Peyer's patch (tissue), 4 donors: Measurements from ENCODE around the gene IRF2.

Experiments
- POLR2A ChIP-seq, 2 donors: fragments of 450-650 bp; IDR thresholded peaks; one replicate each; pipeline ENCODE4 v1.5.1; 2017; ENCODE audit warnings: antibody characterized with exemption in 2 of 2, mild to moderate bottlenecking in 2 of 2, moderate library complexity in 2 of 2
- TF ChIP-seq, protein P1 (sequence below), 6 experiments: fragments of 450-650 bp in 4 of 6; fragments of 200-600 bp in 2 of 6; sonication (generic) in 1 of 6; IDR thresholded peaks; one replicate each; pipeline ENCODE4 v1.5.1; 2017 to 2019; ENCODE audit warnings: antibody characterized with exemption in 6 of 6, mild to moderate bottlenecking in 3 of 6, moderate library complexity in 1 of 6

DNA sequence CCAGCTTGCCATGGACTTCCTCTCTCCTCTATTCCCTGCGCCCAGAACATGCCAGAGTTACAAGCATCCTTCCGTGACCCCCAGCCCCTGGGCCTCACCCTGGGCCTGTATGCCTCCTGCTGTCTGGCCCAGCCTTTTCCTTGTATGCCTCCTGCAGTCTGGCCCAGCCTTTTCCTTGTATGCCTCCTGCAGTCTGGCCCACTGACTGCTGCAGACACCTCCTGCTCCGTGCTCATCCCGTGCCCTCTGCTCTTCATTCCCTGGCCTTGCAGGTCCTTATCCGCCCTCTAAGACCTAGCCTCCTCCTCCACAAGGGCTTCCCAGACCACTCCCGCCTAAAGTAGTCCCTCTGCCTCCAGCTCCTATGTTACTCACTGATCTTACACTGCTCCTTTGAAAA is 44.2 kb downstream of the IRF2 start:
- TF ChIP-seq, protein P1, sequence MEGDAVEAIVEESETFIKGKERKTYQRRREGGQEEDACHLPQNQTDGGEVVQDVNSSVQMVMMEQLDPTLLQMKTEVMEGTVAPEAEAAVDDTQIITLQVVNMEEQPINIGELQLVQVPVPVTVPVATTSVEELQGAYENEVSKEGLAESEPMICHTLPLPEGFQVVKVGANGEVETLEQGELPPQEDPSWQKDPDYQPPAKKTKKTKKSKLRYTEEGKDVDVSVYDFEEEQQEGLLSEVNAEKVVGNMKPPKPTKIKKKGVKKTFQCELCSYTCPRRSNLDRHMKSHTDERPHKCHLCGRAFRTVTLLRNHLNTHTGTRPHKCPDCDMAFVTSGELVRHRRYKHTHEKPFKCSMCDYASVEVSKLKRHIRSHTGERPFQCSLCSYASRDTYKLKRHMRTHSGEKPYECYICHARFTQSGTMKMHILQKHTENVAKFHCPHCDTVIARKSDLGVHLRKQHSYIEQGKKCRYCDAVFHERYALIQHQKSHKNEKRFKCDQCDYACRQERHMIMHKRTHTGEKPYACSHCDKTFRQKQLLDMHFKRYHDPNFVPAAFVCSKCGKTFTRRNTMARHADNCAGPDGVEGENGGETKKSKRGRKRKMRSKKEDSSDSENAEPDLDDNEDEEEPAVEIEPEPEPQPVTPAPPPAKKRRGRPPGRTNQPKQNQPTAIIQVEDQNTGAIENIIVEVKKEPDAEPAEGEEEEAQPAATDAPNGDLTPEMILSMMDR (IDR thresholded peaks at IDR 0.05) = no peak
- no peak for TF ChIP-seq POLR2A (IDR thresholded peaks at IDR 0.05)
